Stomach (tissue), 4 donors: ENCODE data around the gene ZFPM1.

Experiments
- CTCF ChIP-seq, 7 experiments: fragments of 450-650 bp in 4 of 7; fragments of 200-600 bp in 3 of 7; sonication (generic) in 3 of 7; IDR thresholded peaks; one replicate each; pipeline ENCODE4 v1.5.1; 2016 to 2019; ENCODE audit warnings: antibody characterized with exemption in 7 of 7, control low read depth in 2 of 7, mild to moderate bottlenecking in 1 of 7
- EP300 ChIP-seq: sonication (generic); formaldehyde crosslinking; IDR thresholded peaks from one replicate; pipeline ENCODE4 v1.6.1; 2017; ENCODE audit warnings: antibody characterized with exemption
- POLR2A ChIP-seq, 4 donors: fragments of 450-650 bp; IDR thresholded peaks; one replicate each; pipeline ENCODE4 v1.6.1; 2016; ENCODE audit warnings: antibody characterized with exemption in 4 of 4, control low read depth in 2 of 4, mild to moderate bottlenecking in 1 of 4, moderate library complexity in 1 of 4
- POLR2AphosphoS5 ChIP-seq, 3 donors: sonication (generic); formaldehyde crosslinking; IDR thresholded peaks; one replicate each; pipeline ENCODE4 v1.6.1; 2016; ENCODE audit warnings: antibody characterized with exemption in 3 of 3

- TF ChIP-seq CTCF (IDR thresholded peaks at IDR 0.05), result no peak
- no peak for TF ChIP-seq EP300
- no peak for TF ChIP-seq POLR2A (IDR thresholded peaks at IDR 0.05)
- no peak for TF ChIP-seq POLR2AphosphoS5 (IDR thresholded peaks at IDR 0.05)
Measured at GRCh38 chr16:88434746-88435145, 18.3 kb upstream of the ZFPM1 start.
